OCI-LY3 (cell line): ENCODE results near the gene HSD3B7.

Experiments used
- H2AFZ ChIP-seq: fragments of 200-600, 300-600 bp; shearing (Covaris generic); 2 replicates; pipeline ENCODE4 v1.6.0; 2014; ENCODE audit warnings: antibody characterized with exemption, low read depth, low read length
- H3K27ac ChIP-seq: fragments of 200-600, 300-600 bp; sonication (generic); 2 replicates; pipeline ENCODE4 v1.5.1; 2014; ENCODE audit warnings: mild to moderate bottlenecking, low read length, moderate library complexity, mixed read lengths
- H3K27me3 ChIP-seq: fragments of 200-600, 300-600 bp; sonication (generic); 2 replicates; pipeline ENCODE4 v1.6.1; 2014; ENCODE audit warnings: low read depth, low read length, mixed read lengths
- H3K36me3 ChIP-seq: fragments of 200-600, 300-600 bp; sonication (generic); replicated peaks from 2 replicates; pipeline ENCODE3; 2014; ENCODE audit warnings: low read depth, low read length, mixed read lengths
- H3K4me1 ChIP-seq: fragments of 300-600, 200-600 bp; sonication (generic); 2 replicates; pipeline ENCODE4 v1.6.1; 2014; ENCODE audit warnings: low read length, mixed read lengths
- H3K4me2 ChIP-seq: fragments of 200-600, 300-600 bp; sonication (generic); 2 replicates; pipeline ENCODE4 v1.6.1; 2014; ENCODE audit warnings: low read length, mixed read lengths
- H3K4me3 ChIP-seq: fragments of 300-600, 200-600 bp; sonication (generic); 2 replicates; pipeline ENCODE4 v1.5.1; 2014; ENCODE audit warnings: antibody characterized with exemption, mild to moderate bottlenecking, low read length, moderate library complexity
- H3K79me2 ChIP-seq: fragments of 300-600, 200-600 bp; shearing (Covaris generic); 2 replicates; pipeline ENCODE4 v1.6.1; 2014; ENCODE audit warnings: mild to moderate bottlenecking, low read length, mixed read lengths
- H3K9ac ChIP-seq: fragments of 300-600, 200-600 bp; shearing (Covaris generic); 2 replicates; pipeline ENCODE4 v1.6.0; 2014; ENCODE audit warnings: mild to moderate bottlenecking, low read length, moderate library complexity
- H3K9me3 ChIP-seq: fragments of 200-600, 300-600 bp; shearing (Covaris generic); 2 replicates; pipeline ENCODE4 v1.6.1; 2014; ENCODE audit warnings: low read length, mixed read lengths; ENCODE audit not compliant: insufficient read depth
- H4K20me1 ChIP-seq: fragments of 200-600, 300-600 bp; sonication (generic); 2 replicates; pipeline ENCODE4 v1.6.1; 2016; ENCODE audit warnings: low read length, mixed read lengths; ENCODE audit not compliant: insufficient read depth
- CTCF ChIP-seq: fragments of 200-600, 300-600 bp; sonication (generic); IDR thresholded peaks from 2 replicates; pipeline ENCODE4 v1.5.1; 2014; ENCODE audit warnings: antibody characterized with exemption, low read length, low read depth

HSD3B7 gene

GRCh38 chr16:31036691-31037090 is 51.7 kb downstream of the HSD3B7 start:
- TF ChIP-seq CTCF: no peak
- no peaks in the 10 kb centered on the region for H3K36me3 ChIP-seq
- no peak overlapping the region for H3K27ac ChIP-seq
- 0 out of 2 replicates have a peak, but pooled peaks cover 4% of the 10 kb centered on the region for H4K20me1 ChIP-seq
- no peak overlapping the region for H3K4me3 ChIP-seq
- H3K27me3 ChIP-seq: no peaks in the 10 kb centered on the region
- no peak overlapping the region for H3K9ac ChIP-seq
- H3K79me2 ChIP-seq: no peaks in the 10 kb centered on the region; the same call in 1 of the 2 replicates
- no peak overlapping the region for H3K4me2 ChIP-seq
- H3K9me3 ChIP-seq: no peaks in the 10 kb centered on the region
- peaks cover 15% of the 10 kb centered on the region for H3K4me1 ChIP-seq
- H2AFZ ChIP-seq: no peak overlapping the region
